NCI-H2196 treated with DMSO at 0.1 percent for 48 hours (cell line): ENCODE measurements around the gene DLG4.
"Not testable (repeated sequence)": the region's sequence is repeated elsewhere in the genome, so short reads cannot be mapped to it uniquely, and the experiment has no call there.

Experiments
- DNase-seq: peaks from one replicate; lab custom pipeline; 2025; ENCODE audit not compliant: unreplicated experiment; lab: John Stamatoyannopoulos, UW

The DLG4 gene

DNA sequence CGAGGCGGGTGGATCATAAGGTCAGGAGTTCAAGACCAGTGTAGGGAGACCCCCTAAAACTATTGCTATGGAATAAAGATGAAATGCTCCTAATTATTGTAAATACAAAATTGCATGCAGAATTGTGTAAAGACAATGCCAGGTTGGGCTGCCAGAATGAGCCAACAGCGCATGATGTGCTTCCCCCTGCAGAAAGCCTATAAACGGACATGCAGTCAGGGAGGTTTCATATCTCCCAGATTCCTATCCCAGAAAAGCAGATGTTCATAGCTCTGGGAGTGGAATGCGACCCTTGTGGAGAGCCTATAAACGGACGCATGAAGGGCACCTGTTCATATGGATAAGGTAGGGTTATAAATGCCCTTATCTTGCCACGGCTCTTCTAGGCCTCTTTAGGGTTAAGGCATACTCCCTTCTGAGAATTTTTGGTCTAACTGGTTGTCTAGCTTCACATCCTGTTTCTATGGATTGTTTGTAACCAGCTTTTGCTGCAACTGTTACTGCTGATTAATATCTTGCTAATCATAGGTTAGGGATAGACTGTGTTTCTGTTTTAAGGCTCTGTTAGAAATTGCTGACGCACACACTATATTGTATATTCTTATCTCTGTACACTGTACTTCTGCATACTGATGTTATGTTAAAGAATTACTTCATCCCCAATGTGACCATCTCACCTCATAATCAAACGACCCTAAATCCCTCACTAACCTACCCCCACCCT lies 50.6 kb downstream of the DLG4 start:
- DNase-seq, result not testable (repeated sequence)

DNA sequence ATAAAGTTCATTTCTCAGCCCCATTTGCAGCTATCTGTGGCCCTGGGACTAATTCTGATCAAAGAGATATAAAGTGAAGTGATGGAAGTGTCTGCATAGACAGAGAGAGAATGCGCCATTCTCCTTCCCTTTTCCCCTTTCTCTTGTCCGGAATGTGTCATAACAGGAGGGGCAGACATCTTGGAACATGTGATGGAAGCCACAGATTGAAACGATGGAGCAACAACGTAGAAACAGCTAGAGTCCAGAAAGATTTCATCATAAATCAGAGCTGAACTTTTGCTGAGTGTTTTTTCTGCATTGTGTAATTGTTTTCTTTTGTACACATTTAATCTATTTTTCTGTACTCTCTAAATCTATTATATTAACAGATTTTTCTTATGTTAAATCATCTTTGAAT lies 51.8 kb downstream of the DLG4 start:
- no peak for DNase-seq

DNA sequence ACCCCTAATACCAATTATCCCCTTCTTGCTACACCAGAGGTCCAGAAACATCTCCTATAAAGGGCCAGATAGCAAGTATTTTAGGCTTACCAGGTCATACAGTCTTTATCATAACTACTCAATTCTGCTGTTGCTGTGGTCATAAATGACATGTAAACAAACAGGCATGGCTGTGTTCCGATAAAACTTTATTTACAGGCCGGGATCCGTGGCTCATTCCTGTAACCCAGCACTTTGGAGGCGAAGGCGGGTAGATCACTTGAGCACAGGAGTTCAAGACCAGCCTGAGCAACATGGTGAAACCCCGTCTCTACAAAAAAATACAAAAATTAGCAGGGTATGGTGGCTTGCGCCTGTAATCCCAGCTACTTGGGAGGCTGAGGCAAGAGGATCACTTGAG lies 52.8 kb downstream of the DLG4 start:
- DNase-seq, result no peak

DNA sequence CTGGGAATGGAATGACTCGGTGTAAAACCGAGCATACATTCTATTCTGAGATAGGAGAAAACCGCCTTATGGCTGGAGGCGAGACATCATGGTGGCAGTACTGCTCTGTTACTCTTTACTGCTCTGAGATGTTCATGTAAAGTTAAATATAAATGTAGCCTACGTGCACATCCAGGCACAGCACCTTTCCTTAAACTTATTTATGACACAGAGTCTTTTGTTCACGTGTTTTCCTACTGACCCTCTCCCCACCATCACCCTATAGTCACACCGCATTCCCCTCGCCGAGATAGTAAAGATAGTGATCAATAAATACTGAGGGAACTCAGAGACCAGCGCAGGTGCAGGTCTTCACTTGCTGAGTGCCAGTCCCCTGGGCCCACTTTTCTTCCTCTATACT lies 60.1 kb downstream of the DLG4 start:
- not testable (repeated sequence) for DNase-seq

DNA sequence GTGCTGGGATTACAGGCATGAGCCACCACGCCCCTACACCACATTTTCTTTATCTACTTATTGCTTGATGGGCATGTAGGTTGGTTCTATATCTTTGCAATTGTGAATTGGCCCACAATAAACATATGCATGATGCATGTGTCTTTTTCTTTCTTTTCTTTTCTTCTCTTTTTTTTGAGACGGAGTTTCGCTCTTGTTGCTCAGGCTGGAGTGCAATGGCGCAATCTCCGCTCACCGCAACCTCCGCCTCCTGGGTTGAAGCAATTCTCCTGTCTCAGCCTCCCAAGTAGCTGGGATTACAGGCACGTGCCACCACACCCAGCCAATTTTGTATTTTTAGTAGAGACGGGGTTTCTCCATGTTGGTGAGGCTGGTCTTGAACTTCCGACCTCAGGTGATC lies 61.2 kb downstream of the DLG4 start:
- not testable (repeated sequence) for DNase-seq

DNA sequence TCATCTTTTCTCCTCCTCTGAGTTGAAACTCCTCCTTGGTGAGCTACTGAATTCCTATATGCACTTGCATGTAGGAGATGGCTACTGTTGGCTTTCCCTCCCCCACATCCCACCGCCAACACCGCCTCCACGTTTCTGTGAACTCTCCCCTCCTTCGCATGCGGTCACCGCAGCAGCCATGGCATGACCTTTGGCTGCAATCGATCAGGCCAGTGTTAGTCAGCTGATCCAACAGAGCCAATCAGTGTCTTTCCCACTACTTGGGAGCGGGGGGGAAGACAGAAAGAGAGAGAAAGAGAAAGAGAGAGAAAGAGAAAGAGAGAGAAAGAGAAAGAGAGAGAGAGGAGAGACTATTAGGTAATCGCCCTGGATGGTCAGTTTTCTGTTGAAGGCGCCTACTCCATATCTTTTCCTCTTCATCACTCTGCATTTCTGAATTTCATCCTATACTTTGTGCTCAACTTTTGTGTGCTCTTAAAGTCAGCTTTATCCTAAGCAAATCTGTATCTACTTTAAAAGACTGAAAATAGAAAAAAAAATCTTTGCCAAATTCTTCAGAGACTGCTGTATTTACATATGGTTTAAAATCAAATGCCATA lies 63.2 kb downstream of the DLG4 start:
- DNase-seq, result no peak

DNA sequence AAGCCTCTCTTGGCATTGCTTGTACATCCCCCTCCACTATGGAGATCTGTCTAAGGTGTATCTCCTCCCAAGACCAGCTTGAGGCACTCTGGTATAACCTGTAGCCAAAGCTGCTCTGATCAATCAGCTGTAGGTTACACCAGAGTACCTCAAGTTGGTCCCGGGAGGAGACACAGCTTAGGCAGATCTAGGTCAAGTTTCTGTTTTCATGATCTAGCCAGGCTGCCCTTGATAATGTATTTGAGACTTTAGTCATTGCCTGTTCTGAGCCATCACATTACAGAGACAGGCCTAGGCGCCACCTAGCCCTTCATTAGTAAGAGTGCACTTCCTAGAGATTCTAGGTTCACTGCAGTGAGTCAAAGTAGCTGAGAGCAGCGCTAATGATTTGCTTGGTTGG lies 71.9 kb downstream of the DLG4 start:
- no peak for DNase-seq

DNA sequence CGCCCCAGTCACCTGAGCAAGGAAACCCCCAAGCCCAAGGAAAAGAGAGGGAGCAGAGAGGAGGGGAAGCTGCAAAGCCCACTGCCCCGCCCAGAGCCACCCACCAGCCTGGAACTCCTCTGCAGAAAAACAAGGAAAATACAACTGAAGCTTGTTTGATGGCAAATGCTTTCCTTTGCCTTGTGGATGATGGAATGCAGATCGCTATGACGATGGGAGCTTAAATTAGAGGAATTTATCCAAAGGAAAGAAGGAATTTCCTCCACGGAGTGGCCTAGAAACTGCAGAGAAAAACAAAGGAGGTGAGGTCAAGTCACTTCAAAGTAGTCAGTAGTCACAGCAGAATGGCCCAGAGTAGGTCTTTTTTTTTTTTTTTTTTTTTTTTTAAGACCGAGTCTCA lies 73.5 kb downstream of the DLG4 start:
- no peak for DNase-seq

DNA sequence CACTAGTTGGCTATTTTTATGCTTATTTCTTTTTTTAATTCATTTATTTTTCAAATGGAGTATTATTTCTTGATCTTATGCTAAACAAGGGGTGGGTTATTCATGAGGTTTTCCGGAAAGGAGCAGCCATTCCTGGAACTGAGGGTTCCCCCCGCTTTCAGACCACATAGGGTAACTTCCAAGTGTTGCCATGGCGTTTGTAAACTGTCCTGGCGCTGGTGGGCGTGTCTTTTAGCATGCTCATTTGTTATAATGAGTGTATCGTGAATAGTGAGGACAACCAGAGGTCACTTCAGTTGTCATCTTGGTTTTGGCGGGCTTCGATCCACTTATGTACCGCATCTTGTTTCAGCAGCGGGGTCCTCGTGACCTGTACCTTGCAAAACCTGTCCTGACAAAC lies 75.4 kb downstream of the DLG4 start:
- DNase-seq, result no peak

DNA sequence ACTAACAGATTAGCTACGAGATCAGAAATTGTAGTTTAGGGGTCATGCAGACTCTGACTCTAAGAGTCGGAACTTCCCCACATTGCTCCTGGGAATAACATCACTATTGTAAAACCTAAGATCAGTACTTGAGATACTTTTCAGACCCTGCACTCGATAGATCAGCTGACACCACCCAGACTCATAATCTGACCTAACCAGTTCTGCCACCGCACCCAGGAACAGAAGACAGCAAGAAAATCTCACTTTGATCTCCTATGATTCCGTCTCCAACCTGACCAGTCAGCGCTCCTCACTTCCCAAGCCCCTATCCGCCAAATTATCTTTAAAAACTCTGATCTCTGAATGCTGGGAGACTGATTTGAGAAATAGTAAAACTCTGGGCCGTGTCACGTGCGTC lies 77.8 kb downstream of the DLG4 start:
- no peak for DNase-seq

DNA sequence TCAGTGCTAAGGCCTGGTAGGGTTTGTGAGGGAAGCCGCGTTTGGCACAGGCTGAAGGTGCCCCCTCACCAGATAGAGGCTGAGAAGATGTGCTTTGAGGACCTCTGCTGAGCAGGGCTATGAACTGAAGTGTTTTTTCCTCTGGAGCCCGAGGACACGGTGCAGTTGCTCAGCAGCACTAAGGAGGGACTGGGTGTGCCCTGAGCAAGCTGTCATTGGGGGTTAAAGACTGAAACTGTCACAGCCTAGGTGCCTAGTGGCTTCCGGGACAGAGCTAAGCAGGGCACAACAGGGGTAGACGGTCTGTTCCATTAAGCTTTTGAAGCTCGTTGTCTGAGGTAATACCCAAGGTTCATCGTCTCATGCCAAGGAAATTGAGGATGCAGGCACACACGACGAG lies 80.2 kb downstream of the DLG4 start:
- DNase-seq, result no peak

DNA sequence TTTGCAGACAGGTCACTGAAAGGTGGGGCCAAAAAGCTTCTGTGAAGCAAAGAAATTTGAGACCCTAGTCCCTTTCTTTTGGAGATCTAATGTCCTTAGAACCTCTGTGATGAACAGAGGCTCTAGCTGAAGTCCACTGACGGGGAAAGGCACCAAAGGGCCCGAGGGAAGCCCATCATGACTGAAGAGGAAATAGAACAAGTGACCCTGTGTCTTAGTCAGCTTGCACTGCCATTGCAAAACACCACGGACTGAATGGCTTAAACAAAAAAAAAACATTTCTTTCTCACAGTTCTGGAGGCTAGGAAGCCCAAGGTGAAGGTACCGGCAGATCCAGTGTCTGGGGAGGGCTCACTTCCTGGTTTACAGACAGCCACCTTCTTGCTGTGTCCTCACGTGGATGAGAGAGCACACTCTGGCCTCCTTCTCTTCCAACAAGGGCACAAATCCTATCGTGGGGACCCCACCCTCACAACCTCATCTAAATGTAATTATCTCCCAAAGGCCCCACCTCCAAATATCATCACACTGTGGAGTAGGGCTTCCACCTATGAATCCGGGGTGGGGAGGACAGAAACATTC lies 80.7 kb downstream of the DLG4 start:
- DNase-seq, result no peak

DNA sequence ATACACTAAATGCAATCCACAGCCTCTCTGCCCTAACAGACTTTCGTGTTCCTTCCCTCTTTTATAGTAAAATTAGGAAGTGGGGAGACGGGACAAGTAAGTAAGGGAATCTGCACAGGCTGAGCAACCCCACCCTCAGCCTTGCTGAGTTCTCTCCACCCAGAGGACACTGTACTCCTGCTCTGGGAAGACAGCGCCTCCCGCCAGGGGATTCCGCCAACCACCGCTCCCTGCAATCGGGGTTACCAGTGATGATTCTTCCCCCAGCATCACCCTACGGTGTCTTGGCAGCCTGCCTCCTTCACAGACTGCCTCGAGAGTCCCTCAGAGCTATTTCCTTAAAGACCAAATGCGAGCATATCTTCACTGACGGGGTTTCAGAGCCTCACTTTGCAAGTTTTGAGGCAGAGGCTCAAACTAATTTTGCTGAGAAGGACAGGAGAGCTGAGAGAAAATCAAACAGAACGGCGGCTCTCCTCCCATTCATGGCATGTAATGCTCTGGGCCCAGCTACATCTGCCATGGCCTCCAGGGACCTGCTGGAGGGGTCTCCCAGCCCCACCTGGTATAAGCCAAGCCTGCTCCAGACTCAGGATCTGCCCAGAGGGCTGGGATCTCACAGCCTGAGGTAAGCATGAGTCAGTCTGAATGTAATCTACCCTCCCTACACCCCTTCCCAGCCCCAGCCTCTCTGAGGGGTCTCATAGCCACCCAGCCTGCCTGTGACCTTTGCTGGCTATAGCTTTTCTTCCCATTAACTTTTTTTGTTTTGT lies 82.3 kb downstream of the DLG4 start:
- DNase-seq, result no peak
